ENCODE data around the gene MACROH2A1. TPM values are rescaled to one million over a fixed set of nuclear protein-coding genes. Genes with fewer than 3 reads are reported as not detected.
A peak's percentile ranks its signal among the peaks of the same experiment; 100 is the strongest.

The MACROH2A1 gene
- total RNA-seq (2014; rRNA removed; shearing (Covaris generic)) (64.9 and 81.6 TPM in 2 replicates), polyA plus RNA-seq (2016; fragmentation: Nextera tagmentation; extraction: Ambion mirVana) (50.5 and 64.9 TPM in 2 replicates)
- long read RNA-seq, transcript H2AFY-217 (9 exons, 2,789 nt) = major isoform, 28 of 86 reads
- long read RNA-seq, partial matches to known transcripts = 0 of 86 reads
- long read RNA-seq, other reads (novel, unspliced or antisense) = 54 of 86 reads

DNA sequence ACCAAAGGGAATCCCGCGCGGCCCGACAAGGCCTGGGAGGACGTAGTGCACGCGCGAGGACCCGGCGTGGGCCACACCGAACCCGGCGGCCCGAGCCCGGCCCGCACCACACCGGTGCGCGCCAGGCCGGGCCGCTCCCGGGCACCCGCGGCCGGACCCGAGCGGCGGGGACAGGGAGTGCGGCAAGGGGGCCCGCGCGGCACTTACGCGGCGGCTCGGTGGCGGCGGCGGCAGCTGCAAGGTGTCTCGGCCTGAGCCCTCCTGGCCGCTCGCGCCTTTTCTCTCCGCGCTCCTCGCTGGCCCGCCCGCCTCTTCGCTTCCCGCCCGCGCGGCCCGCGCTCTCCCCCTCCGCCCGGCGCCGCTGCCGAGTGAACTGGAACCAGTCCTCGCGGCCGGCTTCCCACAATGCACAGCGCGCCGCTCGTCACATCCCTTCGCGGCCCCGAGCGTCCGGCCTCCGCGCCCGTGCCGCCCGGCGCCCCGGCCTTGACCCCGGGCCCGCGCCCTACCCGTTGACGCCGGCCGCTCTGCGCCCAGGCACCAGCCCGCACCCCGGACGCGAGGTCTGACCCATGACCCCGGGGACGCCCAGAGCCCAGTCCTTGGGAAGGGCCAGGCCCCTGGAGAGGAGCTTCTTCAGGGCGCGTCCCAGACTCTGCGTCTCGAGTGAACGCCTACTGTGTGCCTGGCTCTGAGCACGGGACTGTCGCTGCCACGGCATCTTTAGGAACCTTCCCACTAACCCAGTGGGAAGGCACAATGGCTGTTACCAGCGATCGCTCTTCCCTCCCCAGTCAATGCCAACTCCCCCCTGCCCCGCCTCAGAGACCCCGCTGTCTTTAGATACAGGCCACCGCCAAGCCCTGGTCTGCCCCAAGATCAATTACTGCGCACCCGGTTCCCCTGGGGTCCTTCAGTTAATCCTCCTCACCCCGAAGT lies at the start of gene MACROH2A1:
Gene MACROH2A1 (minus strand): TSS at position 377 of the 939 bp plus-strand sequence. CDS start 10,138 bp downstream, outside the sequence.
- peak within 1 kb of the TSS; percentile 78 for H3K4me3 ChIP-seq
- no peaks in the 10 kb centered on the region for H3K36me3 ChIP-seq (ENCODE audit: insufficient read depth)
- peak within 1 kb of the TSS; percentile 88 for H3K4me2 ChIP-seq
- H3K27ac ChIP-seq (ENCODE audit: low read depth) = no peak within 1 kb of the TSS
- peaks cover 66% of the 10 kb centered on the region for H3K4me1 Mint-ChIP-seq
- H3K27me3 ChIP-seq (ENCODE audit: insufficient read depth) = peaks cover 82% of the 10 kb centered on the region
- H3K79me2 ChIP-seq (replicated peaks; ENCODE audit: insufficient read depth) = peaks cover 34% of the 10 kb centered on the region
- DNase-seq (ENCODE audit: low spot score) (peak; percentile 89), ATAC-seq (peak; percentile 42)
- H3K4me3 Mint-ChIP-seq = peak within 1 kb of the TSS; percentile 81
- H3F3A ChIP-seq (replicated peaks; ENCODE audit: low read depth) = peaks cover 15% of the 10 kb centered on the region
- TF ChIP-seq STAT1 (IDR thresholded peaks at IDR 0.05; ENCODE audit: unreplicated experiment) (no peak), CREB1 (CRISPR knock-in tag; IDR thresholded peaks at IDR 0.05; ENCODE audit: low read depth) (peak; percentile 66), ZNF114 (CRISPR knock-in tag; IDR thresholded peaks at IDR 0.05) (no peak), POLR2AphosphoS5 (IDR thresholded peaks at IDR 0.05; ENCODE audit: low read depth) (peak; percentile 63), EZH2 (IDR thresholded peaks at IDR 0.05; ENCODE audit: low read depth, unreplicated experiment) (peak; percentile 57)
- no peaks in the 10 kb centered on the region; the same call in 2 of the 3 replicates for H3K9me3 Mint-ChIP-seq
- no peaks in the 10 kb centered on the region for H3K9me2 ChIP-seq (ENCODE audit: insufficient read depth)
- no peaks in the 10 kb centered on the region for H3K36me3 Mint-ChIP-seq (ENCODE audit: low read depth)
- H3K4me1 ChIP-seq (ENCODE audit: insufficient read depth) = peaks cover 48% of the 10 kb centered on the region
- H3K27me3 Mint-ChIP-seq (ENCODE audit: insufficient read depth, low read depth, poor library complexity) = peaks cover 36% of the 10 kb centered on the region
- H2AFZ ChIP-seq = peak within 1 kb of the TSS; percentile 84
- peaks cover 39% of the 10 kb centered on the region for H4K20me1 ChIP-seq (replicated peaks; ENCODE audit: insufficient read depth)
- H3K27ac Mint-ChIP-seq = peak within 1 kb of the TSS; percentile 77

DNA sequence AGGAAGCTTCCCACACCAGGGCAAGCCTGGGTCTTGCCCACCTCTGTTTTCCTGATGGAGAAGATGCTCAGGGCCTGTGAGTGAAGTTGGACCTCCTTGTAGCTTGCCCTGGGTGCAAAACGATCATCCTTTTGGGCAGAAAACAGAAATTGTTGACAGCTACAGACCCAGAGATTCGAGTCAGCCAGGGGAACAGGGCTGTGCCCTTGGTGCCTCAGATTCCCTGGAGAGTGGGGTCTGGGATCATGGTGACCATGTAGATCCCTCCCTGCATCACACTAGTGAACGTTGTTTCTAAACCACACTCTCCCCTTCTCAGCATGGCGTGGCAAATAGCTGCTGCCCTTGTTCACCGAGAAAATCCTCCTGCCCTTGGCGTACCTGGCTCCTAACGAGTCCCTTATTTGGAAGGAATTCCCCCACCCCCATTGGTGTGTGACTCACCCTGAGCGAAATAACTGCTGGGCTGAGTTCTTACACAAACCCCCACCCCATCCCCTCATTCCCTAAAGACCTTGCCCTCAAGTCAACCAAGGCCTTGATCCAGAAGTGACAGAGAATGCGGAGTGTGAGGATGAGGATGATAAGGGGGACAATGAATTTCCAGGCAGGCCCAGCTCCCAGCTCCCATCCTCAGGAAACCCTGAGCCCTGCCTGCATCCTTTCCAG lies 49.2 kb upstream of the MACROH2A1 start:
- Histone ChIP-seq H3K9me2 (ENCODE audit: insufficient read depth) (no peaks in the 10 kb centered on the region), H3K4me1 (ENCODE audit: insufficient read depth) (no peaks in the 10 kb centered on the region), H3K27ac (ENCODE audit: low read depth) (no peak overlapping the region), H3K79me2 (replicated peaks; ENCODE audit: insufficient read depth) (no peaks in the 10 kb centered on the region), H2AFZ (no peak overlapping the region), H3K27me3 (ENCODE audit: insufficient read depth) (no peaks in the 10 kb centered on the region), H3K4me3 (no peak overlapping the region), H3K36me3 (ENCODE audit: insufficient read depth) (no peaks in the 10 kb centered on the region), H4K20me1 (replicated peaks; ENCODE audit: insufficient read depth) (no peaks in the 10 kb centered on the region), H3K4me2 (no peak overlapping the region), H3F3A (replicated peaks; ENCODE audit: low read depth) (no peaks in the 10 kb centered on the region)
- Mint-ChIP-seq H3K9me3 (0 out of 3 replicates have a peak, but pooled peaks cover 3% of the 10 kb centered on the region), H3K27me3 (ENCODE audit: insufficient read depth, low read depth, poor library complexity) (peaks cover 8% of the 10 kb centered on the region), H3K4me1 (peaks cover 12% of the 10 kb centered on the region; the same call in 2 of the 3 replicates), H3K4me3 (no peak overlapping the region), H3K27ac (no peak overlapping the region), H3K36me3 (ENCODE audit: low read depth) (no peaks in the 10 kb centered on the region)
- ATAC-seq (peak; percentile 32; the same call in 1 of the 3 replicates), DNase-seq (ENCODE audit: low spot score) (peak; percentile 21)
- TF ChIP-seq ZNF114 (CRISPR knock-in tag; IDR thresholded peaks at IDR 0.05) = no peak
- TF ChIP-seq, protein P1, sequence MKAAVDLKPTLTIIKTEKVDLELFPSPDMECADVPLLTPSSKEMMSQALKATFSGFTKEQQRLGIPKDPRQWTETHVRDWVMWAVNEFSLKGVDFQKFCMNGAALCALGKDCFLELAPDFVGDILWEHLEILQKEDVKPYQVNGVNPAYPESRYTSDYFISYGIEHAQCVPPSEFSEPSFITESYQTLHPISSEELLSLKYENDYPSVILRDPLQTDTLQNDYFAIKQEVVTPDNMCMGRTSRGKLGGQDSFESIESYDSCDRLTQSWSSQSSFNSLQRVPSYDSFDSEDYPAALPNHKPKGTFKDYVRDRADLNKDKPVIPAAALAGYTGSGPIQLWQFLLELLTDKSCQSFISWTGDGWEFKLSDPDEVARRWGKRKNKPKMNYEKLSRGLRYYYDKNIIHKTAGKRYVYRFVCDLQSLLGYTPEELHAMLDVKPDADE (IDR thresholded peaks at IDR 0.05) = no peak
- TF ChIP-seq, protein P2, sequence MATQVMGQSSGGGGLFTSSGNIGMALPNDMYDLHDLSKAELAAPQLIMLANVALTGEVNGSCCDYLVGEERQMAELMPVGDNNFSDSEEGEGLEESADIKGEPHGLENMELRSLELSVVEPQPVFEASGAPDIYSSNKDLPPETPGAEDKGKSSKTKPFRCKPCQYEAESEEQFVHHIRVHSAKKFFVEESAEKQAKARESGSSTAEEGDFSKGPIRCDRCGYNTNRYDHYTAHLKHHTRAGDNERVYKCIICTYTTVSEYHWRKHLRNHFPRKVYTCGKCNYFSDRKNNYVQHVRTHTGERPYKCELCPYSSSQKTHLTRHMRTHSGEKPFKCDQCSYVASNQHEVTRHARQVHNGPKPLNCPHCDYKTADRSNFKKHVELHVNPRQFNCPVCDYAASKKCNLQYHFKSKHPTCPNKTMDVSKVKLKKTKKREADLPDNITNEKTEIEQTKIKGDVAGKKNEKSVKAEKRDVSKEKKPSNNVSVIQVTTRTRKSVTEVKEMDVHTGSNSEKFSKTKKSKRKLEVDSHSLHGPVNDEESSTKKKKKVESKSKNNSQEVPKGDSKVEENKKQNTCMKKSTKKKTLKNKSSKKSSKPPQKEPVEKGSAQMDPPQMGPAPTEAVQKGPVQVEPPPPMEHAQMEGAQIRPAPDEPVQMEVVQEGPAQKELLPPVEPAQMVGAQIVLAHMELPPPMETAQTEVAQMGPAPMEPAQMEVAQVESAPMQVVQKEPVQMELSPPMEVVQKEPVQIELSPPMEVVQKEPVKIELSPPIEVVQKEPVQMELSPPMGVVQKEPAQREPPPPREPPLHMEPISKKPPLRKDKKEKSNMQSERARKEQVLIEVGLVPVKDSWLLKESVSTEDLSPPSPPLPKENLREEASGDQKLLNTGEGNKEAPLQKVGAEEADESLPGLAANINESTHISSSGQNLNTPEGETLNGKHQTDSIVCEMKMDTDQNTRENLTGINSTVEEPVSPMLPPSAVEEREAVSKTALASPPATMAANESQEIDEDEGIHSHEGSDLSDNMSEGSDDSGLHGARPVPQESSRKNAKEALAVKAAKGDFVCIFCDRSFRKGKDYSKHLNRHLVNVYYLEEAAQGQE (IDR thresholded peaks at IDR 0.05; ENCODE audit: unreplicated experiment) = no peak
- TF ChIP-seq CREB1 (CRISPR knock-in tag; IDR thresholded peaks at IDR 0.05; ENCODE audit: low read depth) = no peak
- TF ChIP-seq, protein P3, sequence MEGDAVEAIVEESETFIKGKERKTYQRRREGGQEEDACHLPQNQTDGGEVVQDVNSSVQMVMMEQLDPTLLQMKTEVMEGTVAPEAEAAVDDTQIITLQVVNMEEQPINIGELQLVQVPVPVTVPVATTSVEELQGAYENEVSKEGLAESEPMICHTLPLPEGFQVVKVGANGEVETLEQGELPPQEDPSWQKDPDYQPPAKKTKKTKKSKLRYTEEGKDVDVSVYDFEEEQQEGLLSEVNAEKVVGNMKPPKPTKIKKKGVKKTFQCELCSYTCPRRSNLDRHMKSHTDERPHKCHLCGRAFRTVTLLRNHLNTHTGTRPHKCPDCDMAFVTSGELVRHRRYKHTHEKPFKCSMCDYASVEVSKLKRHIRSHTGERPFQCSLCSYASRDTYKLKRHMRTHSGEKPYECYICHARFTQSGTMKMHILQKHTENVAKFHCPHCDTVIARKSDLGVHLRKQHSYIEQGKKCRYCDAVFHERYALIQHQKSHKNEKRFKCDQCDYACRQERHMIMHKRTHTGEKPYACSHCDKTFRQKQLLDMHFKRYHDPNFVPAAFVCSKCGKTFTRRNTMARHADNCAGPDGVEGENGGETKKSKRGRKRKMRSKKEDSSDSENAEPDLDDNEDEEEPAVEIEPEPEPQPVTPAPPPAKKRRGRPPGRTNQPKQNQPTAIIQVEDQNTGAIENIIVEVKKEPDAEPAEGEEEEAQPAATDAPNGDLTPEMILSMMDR (conservative IDR thresholded peaks at IDR 0.05; ENCODE audit: low read depth in 2 of 2) = no peak
- no peak for TF ChIP-seq ZNF331 (CRISPR knock-in tag; IDR thresholded peaks at IDR 0.05; ENCODE audit: low read depth)

Data from GM23338 (cell line).